ENCODE results near the gene PGLYRP2. TPM values are rescaled to one million over a fixed set of nuclear protein-coding genes. Genes with fewer than 3 reads are reported as not detected.

Gene PGLYRP2
- polyA plus RNA-seq, 3 donors, result 0.07 TPM; not detected in 2

DNA sequence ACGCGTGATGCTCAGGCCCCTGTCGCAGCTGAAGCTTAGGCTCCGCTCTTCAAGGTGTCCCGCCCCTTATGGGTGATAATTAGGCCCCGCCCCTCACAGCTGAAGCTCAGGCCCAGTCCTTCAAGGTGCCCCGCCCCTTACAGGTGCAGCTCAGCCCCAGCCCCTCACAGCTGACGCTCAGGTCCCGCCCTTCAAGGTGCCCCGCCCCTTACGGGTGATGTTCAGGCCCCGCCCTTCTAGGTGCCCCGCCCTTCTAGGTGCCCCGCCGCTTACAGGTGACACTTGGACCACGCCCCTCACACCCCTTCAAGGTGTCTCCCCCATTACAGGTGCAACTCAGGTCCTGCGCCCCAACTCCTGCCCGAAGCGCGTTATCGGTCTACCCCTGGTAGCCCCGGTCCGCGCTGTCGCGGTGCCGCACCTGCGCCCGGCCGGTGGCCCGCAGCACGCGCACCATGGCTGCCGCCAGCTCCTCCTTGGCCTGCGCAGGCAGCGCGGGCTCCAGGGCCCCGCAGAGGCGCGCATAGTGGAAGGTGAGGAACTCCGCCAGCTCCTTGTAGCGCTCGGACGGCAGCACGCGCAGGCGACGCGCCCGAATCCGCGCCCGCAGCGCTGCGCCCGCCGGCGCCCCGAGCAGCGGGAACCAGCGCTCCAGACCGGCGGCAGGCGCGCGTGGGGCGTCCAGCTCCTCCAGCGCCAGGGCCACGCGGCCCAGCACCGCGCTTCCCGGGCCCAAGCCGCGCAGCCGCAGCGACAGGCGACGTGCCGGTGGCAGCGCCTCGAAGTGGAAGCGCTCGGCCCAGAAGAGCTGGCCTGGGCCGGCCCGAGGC, 22.2 kb downstream of the PGLYRP2 start:
- DNase-seq (ENCODE audit: low read depth in 3 of 3, low spot score in 2 of 3), result no peak

DNA sequence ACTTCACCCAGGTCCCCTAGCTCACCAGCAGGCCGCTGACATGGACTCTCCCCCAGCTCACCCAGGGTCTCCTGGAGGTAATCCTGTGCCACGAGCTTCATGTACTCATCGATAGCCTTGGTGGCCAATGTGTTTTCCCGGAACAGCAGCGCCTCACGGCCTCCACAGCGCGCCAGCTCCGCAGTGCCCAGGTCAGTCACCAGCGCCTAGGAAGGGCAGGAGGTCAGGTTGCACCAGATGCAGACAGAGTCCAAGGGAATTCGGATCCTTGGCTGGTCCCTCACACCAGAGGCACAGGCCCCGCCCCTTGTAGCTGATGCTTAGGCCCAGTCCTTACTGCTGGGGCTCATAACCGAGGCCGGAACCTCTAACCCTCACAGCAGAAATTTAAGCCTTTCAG, 22.9 kb downstream of the PGLYRP2 start:
- no peak for DNase-seq (ENCODE audit: low read depth in 3 of 3, low spot score in 2 of 3)

DNA sequence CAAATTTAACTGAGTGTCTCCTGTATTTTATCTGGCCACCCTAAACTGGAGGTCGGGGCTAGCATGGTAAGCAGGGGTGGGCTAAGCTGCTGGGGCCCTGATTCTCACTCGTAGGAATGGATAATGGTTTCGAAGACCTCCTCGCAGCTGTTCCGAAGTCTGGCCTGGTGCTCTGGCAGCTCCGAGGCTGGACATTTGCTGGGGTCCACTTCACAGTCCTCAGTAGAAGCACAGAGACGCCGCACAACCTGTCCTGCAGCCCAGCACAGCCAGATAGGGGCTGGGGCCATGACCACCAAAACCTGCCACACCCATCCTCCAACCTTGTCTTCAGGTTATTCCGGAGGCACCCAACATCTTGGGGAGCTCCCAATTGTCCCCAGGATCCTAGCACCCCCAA, 23.3 kb downstream of the PGLYRP2 start:
- DNase-seq (ENCODE audit: low read depth in 3 of 3, low spot score in 2 of 3), result no peak

DNA sequence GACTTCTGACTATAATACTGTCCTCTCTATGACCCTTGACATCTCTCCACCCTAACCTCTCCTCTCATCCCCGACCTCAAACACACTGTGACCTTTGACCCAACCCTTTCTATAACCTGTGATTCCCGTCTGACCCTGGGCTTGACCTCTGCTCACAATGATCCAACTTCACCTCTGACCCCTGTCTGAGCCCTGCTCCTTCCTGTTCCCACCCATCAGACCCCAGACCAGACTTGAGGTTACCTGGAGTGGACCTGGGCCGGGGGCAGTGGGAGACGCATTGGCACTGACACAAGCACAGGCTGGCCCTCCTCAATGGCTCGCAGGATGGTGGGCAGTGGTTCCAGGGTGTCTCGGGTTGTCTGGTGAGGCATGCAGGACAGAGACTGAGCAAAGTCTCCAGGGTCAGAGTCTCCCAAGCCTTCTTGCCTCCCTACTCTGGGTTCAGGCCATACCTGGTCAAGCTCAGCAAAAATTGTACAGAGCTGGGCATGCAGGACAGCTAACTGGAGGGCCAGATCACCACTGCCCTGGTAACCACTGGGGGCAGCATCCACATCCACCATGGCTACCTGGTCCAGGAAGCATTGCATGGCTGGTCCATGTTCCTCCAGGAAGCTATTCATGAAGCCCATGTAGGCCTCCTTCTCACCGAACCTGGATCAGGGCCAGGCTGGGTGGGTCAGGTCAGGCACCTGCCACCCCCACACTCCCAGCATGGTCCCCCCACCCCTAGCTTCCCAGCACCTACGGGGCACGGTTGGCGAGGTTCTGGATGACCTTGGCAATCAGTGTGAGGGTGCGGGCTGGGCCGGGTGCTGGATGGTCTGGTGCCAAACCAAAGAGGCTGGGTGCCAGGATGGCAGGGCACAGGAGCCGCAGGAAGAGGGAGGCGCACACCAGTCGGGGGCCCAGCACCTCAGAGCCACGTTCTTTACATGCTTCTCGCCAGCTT, 25.1 kb downstream of the PGLYRP2 start:
- no peak for DNase-seq (ENCODE audit: low read depth in 3 of 3, low spot score in 2 of 3)

DNA sequence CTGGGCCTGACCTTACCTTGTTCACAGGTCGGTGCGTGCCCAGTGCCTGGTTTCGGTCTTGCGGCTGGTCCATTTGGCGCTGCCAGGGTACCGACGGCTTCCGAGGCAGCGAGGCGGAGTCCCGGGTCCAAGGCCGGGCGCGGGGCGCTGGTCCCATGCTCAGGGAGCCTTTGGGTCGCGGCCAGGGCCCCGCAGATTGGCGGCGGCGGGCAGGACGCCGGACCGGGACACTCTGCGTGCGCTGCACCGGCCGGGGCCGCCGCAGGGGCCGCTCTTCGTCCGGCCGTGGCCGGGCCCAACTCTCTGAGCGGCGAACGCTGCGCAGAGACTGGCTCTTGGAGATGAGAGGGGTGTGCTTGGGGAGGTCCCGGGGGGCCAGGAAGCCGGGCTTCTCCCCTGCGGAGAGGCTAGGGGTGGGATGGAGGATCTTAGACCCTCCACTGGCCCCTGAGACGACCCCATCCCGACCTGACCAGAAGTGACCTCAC, 26.2 kb downstream of the PGLYRP2 start:
- no peak for DNase-seq (ENCODE audit: low read depth in 3 of 3, low spot score in 2 of 3)

DNA sequence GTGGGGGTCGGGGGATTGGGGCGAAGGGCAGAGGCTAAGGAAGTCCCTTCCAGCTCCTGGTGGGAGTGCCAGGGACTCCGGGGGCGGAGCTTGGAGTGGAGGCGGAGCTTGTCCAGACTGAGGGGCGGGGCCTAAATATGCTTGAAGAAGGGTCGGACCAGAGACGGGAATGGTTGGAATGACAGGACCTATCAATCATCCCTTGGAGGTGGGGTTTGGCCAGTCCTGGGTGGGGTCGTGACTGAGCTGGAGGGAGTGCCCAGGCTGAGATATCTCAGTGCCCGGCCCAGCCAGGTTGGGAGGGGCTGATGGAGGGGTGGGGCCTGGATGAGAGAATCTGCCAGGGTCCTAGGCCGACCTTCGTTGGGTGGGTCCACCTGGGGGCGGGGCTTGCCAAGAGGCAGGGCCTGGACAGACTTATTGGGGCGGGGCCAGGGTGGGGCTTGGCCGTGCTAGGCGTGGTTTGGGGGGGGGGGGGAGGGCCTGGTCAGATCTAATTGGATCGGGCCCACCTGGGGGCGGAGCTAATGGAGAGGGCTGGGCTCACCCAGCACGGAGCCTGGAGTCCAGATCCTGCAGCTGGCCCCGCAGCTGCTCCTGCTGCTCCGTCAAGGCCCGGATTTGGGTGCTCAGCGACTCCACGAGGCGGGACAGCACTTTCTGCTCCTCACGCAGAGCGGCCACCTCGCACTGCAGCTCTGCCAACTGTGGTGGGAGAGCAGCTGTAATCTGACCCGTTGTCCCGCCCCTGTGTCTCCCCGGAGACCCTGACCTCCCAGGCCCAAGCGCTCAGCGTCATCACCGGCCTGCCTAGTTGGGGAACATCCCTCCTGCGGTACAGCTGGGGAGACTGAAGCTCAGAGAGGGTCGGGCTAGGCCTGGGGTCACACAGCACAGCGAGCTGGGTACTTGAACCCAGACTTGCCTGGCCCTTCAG, 26.9 kb downstream of the PGLYRP2 start:
- DNase-seq (ENCODE audit: low read depth in 3 of 3, low spot score in 2 of 3), result peak; percentile 38 to 61 (median 55)

DNA sequence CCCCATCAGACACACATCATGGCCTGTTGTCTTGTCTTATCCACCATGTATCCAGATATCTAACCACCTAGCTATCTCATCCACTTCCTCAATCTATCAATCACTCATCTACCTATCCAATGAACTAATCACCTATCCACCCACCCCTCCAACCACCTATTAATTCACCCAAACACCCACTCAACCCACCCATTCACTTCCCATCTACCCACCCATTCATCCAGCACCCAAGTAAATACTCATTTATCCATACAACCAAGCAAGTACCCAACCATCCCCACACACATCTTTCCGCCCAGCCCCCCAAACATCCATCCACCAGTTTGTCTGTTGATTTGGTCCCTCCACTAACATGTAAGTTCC, 28.8 kb downstream of the PGLYRP2 start:
- DNase-seq (ENCODE audit: low read depth in 3 of 3, low spot score in 2 of 3), result no peak

DNA sequence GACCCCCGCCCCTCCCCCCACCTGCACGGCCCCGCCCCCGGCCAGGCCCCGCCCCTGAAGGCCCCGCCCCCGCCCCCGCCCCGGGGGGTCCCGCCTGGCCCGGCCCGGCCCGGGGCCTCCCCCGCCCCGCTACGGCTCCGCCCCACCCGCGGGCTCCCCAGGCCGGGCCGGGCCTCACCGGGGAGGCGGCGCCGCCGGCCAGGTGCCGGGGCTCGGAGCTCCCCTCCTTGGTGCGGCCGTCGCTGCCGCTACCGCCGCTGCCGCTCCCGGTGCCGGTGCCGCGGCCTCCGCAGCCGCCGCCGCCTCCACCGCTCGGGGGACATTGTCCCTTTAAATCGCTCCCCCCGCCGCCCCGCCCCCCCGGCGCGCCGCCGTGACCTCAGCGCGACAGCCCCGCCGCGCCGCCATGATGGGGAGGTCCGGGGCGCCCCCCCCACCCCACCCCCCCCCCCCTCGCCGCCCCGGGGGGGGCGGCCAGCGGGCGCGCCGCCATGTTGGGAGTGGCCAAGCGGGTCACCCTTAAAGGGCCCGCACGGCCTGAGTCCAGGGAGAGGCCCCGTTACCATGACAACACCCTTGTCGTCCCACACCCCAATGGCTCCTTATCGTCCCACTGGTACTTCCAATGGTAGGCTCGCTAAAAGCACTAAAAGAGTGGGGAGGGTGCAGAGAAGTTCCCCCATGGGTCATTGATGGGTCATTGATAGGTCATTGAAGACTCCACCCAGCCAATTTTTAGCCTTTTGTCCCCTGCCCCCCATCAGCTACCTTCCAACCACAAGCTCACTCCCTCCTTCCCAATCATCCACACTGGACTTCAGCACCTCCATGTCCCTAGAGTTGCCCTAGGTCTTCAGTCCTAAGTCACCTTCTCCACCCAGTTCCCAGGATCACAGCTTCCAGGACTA, 29.4 kb downstream of the PGLYRP2 start, which contains the start of gene WIZ:
TSS of gene WIZ (minus strand) at position 337 of the 908 bp plus-strand sequence. CDS start 1,649 bp downstream, outside the sequence.
- peak in 2 of 3 donors; percentile 29 to 42 for DNase-seq (ENCODE audit: low read depth in 3 of 3, low spot score in 2 of 3)

DNA sequence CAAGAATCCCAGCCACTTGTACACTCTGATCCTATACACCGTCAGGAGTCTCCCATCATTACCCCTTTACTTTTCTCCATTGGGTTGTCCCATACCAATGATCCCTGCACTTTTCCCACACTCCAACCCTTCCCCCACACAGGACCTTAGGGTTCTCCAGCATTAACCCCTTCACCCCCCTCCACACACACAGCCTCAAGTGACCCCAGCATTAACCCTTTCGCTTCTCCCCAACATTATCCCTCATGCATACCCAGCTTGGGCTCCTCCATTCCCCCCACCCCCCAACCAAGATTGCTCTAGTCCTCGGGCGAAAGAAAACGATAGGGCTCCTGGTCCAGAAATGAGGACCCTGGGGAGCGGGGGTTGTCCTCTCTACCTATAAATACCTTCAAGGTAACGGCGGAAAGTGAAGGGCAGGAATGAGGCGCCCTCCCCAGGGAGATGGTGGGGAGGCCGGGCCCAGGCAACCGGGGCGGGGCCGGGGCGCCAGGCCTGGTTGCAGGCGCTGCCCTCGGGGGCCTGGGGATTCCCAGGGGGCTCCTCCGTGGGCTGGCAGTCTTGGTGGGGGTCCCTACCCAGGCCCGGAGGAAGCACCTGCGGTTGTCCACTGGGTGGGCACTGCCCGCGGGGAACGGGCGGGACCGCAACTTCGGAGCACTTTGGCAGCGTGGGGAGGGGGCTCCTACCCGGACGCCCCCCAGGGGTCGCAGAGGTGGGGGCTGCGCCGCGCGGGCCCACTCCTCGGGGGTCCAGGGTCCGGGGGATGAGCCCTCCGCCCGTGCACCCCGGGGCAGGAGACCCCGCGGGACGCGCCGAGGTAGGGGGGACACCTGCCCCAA, 30.3 kb downstream of the PGLYRP2 start:
- DNase-seq (ENCODE audit: low read depth in 3 of 3, low spot score in 2 of 3), result no peak

DNA sequence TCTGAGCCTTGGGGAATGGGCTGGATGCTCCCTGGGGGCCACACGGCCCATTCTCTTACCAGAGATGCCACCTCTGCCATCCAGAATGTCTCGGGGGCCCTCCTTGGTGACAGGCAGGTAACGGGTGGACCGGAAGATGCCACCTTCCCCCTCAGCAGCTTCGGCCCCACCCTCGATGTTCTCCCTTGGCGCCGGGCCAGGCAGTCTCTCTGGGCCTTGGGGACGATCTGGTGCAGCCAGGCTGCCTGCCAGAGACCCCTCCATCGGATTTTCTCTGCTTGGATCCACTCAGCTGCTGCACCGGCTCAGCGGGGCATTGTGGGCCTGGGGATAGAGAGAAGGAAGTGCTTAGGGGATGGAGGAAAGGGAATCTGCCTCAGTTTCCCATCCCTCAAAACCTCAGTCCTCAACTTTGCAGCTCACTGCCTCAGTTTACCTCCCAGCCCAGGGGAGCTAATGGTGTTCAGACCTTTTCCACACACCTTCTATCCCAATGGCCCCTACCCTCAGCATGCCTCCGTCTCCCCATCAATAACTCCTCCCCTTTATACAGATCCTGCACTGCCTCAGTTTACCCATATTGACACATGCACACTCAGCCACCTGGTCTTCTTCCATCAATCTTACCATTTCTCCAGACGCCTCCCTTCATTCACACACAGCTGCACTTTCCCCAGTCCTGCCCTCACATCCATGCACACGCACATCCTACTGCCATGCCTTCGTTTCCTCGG, 31.1 kb downstream of the PGLYRP2 start:
- no peak for DNase-seq (ENCODE audit: low read depth in 3 of 3, low spot score in 2 of 3)

DNA sequence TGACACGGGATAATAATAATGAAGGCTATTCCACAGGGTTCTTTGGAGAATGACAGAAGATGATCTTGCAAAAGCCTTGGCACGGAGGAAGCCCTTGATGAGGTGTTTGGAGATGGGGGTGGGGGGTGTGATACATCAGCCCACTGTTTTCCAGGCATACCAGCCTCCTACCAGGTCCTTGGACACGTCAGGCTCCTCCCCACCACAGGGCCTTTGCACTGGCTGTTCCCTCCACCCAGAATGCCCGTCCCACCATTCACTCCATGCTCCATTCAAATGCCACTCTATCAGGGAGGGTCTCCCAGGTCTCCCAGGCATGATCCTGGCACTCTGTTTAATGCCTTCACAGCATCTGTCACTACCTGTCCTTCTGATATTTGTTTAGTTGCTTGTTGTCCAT, 32.2 kb downstream of the PGLYRP2 start:
- no peak for DNase-seq (ENCODE audit: low read depth in 3 of 3, low spot score in 2 of 3)

DNA sequence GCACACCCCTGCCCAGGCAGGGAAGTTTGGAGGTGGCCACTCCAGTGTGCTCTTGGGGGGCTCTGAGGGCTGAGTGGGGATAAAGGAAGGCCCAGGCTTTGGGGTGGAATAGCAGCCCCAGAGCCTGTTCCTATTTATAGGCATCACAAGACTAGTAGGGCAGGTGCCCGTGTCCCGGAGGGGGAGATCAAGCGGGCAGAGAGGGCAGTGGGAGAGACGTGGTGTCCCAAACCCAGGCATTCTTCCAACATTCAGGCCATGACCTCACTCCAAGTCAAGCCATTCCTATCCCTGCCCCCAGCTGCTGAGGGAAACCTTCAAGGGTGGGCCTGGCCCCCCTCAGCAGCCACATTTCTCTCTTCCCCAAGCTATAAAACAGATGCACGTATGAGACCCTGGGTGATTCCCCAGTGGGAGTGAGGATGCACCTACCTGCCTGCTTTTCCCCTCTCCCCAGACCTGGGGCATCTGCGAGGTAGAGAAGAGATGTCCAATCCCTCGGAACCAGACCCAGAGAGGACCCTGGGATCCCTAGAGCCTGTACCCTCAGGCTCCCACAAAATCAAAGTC, 33.4 kb downstream of the PGLYRP2 start:
- no peak for DNase-seq (ENCODE audit: low read depth in 3 of 3, low spot score in 2 of 3)

DNA sequence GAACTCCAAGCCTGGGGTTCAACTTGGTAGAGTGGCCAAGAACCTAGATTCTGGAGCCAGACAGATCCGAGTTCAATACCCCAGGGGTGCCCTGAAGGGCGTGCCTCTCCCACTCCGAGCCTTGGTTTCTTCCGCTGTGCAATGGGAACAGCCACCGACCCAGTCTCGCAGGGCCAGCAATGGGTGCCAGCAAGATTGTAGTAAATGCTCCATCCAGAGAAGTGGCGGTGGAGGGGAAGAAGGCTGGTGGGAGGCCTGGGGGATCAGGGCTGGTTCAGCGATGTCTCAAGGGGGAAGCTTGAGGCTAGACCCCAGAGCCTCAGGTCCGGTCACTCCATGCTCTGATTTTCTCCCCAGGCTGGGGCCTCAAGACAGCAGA, 34.1 kb downstream of the PGLYRP2 start:
- no peak for DNase-seq (ENCODE audit: low read depth in 3 of 3, low spot score in 2 of 3)

DNA sequence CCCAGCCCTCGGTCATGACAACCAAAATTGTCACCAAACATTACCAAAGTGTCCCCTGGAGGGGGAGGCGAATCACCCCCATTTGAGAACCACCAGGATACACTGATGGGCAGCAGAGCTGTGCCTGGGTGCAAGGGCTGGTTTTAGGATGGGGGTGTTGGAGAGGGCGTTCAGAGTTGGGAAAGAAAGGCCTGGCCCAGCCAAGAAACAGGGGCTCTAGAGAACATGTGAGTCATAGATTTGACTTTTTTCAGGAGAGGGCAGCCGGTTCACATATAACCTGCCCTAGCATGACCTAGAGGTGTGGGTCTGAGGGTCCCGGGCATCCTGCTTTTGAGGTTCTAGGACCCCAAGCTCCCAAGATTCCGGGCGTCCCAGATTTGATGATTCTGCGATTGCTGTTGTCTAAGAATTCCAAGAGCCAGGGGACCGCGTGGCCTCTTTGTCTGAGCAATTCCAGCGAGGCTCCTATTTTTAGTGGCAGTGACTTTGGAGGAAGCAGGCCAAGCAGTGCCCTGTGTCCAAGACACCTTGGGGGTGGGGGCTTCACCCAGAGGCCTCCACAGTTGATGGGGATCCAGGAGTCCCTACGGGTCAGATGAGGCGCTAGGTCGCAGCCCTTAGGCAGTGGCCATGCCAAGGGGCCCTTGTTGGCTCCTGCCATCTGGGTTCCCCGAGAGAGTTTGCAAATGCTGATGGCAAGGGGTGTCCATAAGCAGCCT, 34.6 kb downstream of the PGLYRP2 start:
- DNase-seq (ENCODE audit: low read depth in 3 of 3, low spot score in 2 of 3), result no peak

DNA sequence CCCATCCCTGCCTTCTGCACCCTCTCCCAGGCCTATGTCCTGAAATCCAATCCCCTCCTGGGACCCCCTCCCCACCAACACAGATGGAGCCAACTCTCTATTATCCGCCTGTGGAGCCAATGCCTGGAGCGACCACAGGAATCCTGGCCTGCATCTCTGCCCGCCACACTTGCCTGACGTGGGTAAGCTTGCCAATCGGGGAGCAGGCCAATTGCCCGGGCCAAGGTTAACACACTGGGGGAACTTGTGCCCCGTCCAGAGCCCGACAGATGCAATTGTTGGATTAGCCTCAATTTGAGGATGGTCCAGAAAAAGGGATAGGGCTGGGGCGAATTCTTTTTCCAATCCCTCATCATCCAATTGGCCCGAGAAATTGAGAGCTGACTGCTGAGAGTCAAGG, 35.5 kb downstream of the PGLYRP2 start:
- DNase-seq (ENCODE audit: low read depth in 3 of 3, low spot score in 2 of 3), result no peak

DNA sequence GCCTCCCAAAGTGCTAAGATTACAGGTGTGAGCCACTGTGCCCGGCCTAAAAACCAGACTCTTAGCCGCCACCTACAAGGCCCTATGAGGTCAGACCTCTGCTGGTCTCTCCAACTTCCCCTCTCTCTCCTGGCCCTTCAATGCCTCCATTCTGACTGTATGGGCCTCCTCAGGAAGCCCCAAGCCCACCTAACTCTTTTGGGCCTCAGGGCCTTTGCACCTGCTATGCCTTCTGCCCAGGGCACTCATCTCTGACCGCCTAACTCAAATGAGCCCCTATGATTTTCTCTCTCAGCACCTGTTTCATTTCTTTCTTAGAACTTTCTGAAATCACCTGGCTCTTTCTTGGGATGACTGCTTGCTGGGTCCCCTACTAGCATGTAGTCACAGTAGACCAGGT, 36.0 kb downstream of the PGLYRP2 start:
- DNase-seq (ENCODE audit: low read depth in 3 of 3, low spot score in 2 of 3), result no peak
